MM.1S (cell line): ENCODE measurements around the gene NEIL1.

Experiments used
- EZH2 ChIP-seq: fragments of 300-600 bp; sonication (generic); optimal IDR thresholded peaks from 2 replicates; pipeline ENCODE3; 2017; ENCODE audit warnings: low read depth, mild to moderate bottlenecking, antibody characterized with exemption, low read length, mixed read lengths
- EZH2phosphoT487 ChIP-seq: fragments of 300-600 bp; sonication (generic); IDR thresholded peaks from 2 replicates; pipeline ENCODE4 v1.6.1; 2018; ENCODE audit warnings: antibody characterized with exemption, low read length
- TF ChIP-seq, protein P1 (sequence below): fragments of 300-600 bp; sonication (generic); IDR thresholded peaks from 2 replicates; pipeline ENCODE4 v1.5.1; 2016; ENCODE audit warnings: antibody characterized with exemption, low read length, mixed read lengths

DNA sequence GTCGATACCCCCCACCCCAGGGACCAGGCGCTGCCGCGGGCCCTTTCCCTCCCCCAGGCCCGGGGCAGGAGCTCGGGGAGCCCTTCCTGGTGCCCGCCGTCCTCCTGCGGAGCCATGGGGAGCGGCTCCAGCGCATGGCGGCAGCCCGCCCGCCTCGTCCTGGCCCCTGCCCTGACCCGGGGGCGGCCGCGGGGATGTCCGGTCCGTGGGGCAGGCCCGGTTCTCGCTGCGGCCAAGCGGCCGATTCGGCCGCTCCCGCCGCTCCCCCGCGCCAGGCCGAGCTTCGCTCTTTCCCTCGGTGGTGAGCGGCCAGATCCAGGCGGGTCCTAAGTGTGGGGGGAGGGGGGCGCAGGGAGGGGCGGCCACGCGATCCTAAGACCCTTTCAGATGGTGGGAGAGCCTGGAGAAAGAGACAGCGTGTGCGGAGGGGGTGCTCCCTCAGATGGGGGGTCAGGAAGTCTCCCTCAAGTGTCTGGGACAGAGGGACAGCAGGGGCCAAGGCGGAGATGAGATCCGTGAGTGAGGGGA is 1.3 kb downstream of the NEIL1 start:
- TF ChIP-seq, protein P1, sequence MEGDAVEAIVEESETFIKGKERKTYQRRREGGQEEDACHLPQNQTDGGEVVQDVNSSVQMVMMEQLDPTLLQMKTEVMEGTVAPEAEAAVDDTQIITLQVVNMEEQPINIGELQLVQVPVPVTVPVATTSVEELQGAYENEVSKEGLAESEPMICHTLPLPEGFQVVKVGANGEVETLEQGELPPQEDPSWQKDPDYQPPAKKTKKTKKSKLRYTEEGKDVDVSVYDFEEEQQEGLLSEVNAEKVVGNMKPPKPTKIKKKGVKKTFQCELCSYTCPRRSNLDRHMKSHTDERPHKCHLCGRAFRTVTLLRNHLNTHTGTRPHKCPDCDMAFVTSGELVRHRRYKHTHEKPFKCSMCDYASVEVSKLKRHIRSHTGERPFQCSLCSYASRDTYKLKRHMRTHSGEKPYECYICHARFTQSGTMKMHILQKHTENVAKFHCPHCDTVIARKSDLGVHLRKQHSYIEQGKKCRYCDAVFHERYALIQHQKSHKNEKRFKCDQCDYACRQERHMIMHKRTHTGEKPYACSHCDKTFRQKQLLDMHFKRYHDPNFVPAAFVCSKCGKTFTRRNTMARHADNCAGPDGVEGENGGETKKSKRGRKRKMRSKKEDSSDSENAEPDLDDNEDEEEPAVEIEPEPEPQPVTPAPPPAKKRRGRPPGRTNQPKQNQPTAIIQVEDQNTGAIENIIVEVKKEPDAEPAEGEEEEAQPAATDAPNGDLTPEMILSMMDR: no peak
- no peak for TF ChIP-seq EZH2phosphoT487
- TF ChIP-seq EZH2: no peak
